GM19193 (cell line): ENCODE data around the gene NR5A2.

ENCODE experiments used
- POLR2A ChIP-seq: IDR thresholded peaks from 4 replicates; pipeline ENCODE4 v1.6.1; 2011; ENCODE audit not compliant: insufficient read depth, insufficient read length; ENCODE audit errors: extremely low read depth

NR5A2 gene

DNA sequence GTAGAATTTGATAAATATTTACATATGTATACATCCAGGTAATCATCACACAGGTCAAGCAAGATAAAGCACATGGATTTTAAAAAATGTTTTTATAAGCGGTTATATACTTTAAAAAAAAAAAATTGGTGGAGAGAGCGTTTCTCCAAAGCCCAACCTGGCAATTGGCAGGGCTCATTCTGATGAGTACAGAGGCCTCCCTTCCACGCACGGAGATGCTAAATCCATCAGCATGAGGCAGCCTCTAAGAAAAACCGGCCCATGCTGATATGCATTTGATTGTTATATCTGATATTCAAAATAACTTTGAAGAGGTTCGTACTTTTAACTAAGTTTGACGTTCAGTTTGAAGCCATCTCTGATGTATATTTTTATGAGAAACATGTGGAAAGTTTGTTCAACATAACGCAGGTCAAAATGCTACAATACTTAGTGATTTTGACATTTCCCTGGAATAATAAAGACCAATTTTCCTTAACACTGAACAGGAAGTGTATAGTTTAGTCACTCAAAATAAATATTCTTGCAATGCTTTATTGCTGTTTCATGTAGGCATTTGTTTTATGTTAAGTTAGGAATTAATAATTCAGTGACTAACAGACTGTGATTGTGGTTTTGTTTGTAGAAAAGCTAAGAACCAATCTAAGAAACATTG lies 151.7 kb downstream of the NR5A2 start:
- no peak for TF ChIP-seq POLR2A

- TF ChIP-seq POLR2A = no peak
Observed at GRCh38 chr1:200179781-200180160, 152.3 kb downstream of the NR5A2 start.

- no peak for TF ChIP-seq POLR2A
Observed at GRCh38 chr1:200180821-200181220, 153.3 kb downstream of the NR5A2 start.

- TF ChIP-seq POLR2A = no peak
Observed at GRCh38 chr1:200181861-200182260, 154.4 kb downstream of the NR5A2 start.

GRCh38 chr1:200182701-200183100 lies 155.2 kb downstream of the NR5A2 start:
- no peak for TF ChIP-seq POLR2A

DNA sequence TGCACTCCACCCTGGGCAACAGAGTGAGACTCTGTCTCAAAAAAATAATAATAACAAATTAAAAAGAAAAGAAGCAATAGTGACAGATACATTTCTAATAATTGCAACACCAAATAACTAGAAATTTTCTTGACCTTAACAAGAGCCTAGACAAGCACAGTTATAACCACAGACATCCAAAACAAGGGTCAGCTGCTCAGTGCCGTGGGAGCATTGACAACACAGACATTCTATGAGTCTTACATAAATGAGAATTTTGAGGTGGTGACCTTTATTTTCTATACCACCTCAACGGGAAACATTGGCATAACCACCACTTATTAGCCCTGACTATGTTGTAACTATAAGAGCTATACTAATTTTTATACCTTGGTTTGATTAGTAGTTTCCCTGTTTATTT lies 156.1 kb downstream of the NR5A2 start:
- TF ChIP-seq POLR2A = no peak

- TF ChIP-seq POLR2A = no peak
Observed at GRCh38 chr1:200184196-200184595, 156.7 kb downstream of the NR5A2 start.

DNA sequence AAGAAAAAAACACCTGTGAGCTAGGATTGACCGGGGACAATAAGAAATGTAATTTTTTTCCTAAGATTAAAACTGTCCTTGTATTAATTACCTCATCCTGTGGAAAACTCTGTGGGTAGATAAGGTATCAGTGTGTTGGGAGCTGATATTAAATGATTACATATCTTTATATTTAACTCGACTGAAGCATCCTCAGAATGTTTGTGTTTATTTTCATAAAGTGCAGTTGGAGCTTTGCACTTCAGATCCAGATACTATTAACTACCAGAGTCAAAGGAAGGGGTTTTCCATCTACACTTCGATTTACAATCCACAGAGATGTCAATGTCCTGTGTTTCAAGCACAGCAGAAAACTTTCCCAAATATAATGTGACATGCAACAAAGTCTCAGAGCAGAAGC lies 164.5 kb downstream of the NR5A2 start:
- TF ChIP-seq POLR2A = no peak

- TF ChIP-seq POLR2A = no peak
Observed at GRCh38 chr1:200194477-200194876, 167.0 kb downstream of the NR5A2 start.

- TF ChIP-seq POLR2A = no peak
Observed at GRCh38 chr1:200198236-200198635, 170.7 kb downstream of the NR5A2 start.

DNA sequence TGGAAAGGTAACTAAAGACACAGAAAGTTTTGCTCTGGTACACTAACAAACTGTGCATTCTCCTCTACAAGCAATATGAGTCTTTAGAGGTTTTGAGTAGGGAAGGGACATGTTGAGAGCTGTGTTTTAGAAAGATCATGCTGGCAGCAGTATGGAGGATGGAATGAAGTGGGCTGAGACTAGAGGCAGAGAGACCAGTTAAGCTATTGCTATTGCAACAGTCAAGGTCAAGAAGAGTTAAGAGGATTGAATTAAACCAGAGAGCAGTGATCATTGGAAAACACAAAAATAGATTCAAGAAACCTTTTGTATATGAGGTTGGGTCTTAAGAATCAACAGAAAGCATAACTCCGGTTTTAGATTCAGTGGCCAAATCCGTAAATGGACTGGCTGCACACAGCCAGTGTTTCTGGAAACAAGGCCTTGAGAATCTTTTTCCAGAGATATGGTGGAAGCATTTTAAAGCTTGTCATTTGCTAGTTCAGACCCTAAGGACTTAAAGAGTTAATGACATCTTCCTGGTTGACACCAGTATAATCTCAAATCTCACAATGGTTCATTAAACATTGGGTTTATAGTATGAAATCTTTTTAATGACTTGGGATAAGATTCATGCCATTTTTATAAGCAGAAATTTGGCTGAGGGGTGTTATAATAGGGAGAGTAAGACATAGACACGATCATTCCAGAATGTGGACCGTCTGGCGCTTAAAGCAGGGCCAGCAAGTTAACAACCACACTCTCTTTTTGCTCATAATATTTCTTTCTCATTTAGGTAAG lies 177.9 kb downstream of the NR5A2 start:
- TF ChIP-seq POLR2A = no peak

DNA sequence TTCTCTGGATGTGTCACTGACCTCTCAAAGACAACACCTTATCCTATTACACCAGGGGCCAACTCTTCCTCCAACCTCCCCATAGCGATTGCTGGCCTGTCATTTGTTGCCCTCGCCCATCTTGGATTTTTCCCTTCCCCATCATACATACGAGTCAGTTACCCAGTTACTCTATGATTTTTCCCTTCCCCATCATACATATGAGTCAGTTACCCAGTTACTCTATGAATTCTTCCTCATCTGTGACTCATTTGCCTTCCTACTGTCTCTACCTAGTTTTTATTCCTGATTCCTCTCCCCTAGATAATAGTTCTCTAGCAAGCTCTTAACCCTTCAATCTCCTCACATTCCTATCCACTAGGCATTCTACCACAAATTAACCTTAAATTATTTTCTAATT lies 178.8 kb downstream of the NR5A2 start:
- no peak for TF ChIP-seq POLR2A

DNA sequence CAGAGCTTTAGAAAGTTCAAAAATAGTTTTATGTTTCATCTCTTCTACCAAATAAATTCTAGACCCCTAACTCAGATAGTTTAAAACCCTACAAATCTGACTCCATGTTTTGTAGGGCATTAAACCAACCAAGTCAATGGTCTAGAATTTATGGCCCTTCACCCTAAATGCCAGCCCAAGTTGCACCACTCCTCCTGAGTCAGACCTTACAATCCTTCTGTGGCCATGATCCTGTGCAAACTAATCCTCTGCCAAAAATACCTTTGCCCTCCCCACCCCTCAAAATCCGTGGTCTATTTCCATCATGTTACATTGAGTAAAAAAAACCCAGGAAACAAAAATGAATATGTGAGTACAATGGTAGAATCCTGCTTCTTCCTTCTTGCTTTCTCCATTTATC lies 179.3 kb downstream of the NR5A2 start:
- TF ChIP-seq POLR2A = no peak

DNA sequence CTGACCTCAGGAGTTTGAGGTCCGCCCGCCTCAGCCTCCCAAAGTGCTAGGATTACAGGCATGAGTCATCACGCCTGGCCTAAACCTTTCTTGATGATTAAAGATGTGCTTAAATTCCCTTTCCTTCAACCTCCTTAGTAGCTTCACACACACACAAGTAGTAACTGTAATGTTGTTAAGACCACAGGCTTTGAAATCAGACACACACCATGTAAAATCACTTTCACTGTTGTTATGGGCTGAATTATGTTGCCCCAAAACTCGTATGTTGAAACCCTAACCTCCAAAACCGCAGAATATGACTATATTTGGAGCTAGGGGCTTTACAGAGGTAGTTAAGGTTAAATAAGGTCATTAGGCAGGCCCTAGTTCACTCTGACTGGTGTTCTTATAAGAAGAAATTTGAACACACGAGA lies 180.2 kb downstream of the NR5A2 start:
- no peak for TF ChIP-seq POLR2A

- TF ChIP-seq POLR2A = no peak
Observed at GRCh38 chr1:200211157-200211556, 183.6 kb downstream of the NR5A2 start.

- TF ChIP-seq POLR2A = no peak
Observed at GRCh38 chr1:200213392-200213791, 185.9 kb downstream of the NR5A2 start.
